ENCODE data around the gene FXYD4.

The FXYD4 gene

DNA sequence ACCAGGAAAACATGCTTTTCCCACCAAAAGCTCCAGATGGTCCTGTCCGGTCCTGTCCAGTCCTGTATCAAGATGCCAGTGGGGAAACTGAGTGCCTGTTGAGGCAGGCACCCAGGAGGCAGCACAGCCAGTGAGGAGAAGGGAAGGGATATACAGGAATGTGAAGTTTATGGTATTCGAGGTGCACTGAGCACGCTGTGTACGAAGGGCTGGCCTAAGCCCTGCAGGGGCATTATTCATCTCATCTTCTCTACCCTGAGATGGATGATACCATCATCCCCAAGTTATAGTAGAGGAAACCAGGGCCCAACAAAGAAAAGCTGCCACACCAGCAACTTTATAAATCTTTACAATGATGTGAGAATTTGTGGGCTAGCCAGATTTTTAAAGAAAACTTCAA, 23.4 kb upstream of the FXYD4 start:
- DNase-seq, result no peak

DNA sequence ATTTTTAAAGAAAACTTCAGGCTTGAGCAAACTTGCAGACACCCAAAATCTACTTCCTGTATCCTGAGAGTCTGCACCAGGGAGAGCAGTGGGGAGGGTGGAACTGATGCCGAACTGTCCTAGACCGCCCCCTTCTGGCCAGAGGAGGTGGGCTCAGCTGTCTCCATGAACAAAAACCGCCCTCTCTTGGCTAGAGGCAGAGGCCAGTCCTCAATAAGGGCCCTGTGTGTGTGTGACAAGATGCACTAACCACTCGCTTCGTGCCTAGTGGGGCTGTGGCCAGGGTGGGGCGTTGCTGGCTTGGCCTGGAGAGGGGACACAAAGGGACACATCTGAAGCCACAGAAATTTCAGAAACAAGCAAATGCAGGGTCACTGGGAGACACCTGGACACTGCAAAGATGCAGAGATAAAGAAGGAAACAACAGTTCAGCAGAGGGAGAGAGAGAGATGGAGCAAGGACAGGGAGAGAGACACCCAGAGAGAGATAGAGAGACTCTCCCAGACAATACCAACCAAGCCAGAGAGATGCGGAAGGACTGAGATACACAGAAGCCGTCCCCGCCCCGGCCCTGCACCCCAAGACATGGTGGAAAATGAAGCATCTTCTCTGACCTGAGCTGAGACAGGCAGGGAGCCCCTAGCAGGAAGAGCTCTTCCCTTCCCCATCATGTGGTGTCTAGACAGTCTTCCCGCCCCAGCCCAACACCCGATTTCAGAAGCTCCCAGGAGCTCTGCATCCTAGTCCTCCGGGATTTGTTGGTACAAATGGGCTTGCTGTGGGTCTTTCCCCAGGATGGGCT, 22.7 kb upstream of the FXYD4 start:
- peak; percentile 63 for DNase-seq

DNA sequence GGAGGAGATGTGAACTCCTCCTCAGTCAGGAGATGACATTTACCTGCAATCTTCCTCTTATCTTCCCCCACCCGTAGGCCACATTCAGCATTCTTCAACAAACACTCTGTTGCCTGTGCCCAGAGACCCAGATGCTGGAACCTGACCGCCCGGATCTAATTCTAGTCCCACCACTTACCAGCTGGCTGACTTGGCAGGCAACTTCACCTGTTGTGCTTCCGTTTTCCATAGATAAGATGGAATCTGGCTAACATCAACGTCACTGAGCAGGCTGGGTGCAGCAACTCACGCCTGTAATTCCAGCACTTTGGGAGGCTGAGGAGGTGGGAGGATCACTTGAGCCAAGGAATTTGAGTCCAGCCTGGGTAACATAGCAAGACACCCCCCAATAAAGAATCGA, 21.3 kb upstream of the FXYD4 start:
- no peak for DNase-seq

DNA sequence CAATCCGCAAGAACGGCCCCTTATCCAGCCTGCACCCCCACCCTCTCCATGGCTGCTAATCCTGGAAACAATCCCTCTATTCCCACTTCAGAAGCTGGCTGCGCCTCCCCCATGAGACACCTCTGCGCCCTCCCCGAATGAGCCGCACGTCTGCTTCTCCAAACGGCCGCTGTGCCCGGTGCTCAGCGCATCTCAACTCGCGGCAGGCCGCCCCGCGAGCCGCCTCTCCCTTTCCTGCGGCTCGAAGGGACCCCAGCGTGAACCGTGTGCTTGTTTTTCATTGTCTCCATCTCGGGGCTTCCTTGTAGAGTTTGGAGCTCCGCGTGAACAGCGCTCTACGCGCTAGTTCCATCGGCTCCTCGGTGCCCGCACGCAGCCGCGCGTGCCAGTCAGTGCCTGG, 20.8 kb upstream of the FXYD4 start:
- no peak for DNase-seq

DNA sequence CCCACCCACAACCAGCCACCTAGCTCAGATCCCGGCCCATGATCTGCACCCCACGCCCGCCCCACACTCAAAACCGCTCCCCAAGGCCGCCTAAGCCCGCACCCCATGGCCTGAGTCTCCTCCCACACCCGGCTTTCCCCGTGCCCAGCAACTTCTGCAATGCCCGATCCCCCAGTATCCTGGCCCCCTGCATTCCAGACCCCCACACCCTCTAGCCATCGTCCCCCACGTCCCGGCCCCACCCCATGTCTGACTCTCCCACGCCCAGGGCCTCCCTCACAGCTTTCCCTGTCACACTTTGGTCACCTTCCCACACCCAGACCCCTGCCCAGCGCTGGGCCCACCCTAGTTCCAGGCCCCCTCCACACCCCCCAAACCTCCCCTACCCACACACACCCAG, 20.1 kb upstream of the FXYD4 start:
- DNase-seq, result no peak

DNA sequence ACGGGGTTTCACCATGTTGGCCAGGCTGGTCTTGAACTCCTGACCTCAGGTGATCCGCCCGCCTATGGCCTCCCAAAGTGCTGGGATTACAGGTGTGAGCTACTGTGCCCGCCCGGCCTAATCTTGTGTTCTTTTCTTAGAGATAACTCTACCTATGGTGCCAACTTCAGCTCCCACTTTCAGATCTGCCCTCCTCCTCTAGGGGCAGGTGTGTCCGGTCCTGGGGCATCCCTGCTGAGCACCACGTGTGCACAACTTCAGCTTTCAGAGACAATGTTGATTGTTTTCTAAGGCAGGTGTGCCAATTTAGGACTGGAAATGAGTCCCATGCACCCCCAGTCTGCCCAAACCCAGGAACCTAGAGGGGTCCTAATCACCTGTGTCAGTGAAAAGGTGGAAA, 18.5 kb upstream of the FXYD4 start:
- DNase-seq, result no peak

DNA sequence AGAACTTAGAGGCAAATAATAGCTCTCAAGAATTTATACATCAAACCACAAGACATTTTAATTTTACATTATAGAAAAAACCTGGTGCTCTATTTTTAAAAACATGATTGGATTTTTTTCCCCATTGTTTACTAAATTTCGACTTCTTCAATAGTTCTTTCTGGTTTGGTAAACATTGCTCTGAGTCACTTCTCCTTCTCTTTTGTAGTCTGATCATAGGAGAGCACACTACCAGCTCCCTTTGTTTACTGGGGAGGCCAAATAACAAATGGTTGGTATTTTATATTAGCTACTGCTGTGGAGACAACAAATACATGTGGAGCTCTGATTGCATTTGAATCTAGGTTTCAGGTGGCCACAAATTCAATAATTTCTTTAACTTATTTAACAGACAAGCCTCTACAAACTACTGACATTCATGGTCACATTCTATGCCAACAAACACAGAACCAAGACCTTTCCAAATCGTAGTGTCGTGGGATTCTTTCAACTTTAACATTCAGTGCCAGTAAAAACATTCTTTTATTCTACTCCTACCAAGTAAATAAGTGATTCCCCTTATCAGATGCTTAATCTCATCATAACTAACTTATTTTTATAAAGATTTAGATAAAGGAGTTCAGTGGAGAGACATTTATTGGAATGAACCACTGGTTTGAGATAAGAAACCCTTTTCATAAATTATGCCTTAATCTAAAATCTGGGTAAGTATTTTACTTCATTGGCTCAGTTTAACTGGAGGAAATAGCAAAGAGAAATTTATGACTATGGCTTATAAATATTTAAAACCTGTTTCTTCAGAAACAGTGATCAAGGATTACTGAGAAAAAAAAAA, 17.7 kb upstream of the FXYD4 start:
- DNase-seq, result no peak

DNA sequence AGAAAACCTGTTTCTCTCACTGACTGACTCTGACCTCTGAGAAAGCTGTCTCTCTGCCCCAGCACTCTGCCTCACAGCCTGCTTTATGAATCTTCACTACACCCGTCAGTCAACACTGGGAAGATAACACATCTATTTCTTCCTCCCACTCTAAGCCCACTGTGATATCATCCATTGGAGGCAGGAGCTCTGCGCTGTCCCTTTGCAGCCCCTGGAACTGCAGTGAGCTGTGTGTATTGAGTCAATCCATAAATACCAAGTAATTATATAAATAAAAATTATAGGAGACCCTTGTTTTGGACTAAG, 17.2 kb upstream of the FXYD4 start:
- DNase-seq, result no peak

DNA sequence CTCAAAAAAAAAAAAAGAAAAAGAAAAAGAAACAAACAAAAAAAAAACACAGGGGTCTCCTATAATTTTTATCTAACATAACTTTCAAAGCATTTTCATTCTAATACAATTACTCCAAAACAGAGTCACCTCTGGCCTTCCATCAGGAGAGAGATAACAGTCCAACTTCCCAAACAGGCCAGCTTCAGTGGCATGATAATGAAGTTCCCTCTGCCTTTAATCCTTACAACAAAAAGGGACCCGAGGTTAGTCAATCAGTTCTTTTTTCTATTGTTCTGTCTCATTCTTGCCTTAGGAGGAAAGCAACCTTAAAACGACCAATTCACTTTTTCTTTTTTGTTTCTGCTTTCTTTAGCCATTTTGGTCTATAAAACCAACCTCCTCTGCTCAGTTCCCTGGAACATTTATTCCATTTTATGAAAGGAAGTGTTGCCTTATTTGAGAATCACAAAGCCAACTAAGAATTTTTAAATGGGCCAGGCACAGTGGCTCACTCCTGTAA, 16.5 kb upstream of the FXYD4 start:
- no peak for DNase-seq

DNA sequence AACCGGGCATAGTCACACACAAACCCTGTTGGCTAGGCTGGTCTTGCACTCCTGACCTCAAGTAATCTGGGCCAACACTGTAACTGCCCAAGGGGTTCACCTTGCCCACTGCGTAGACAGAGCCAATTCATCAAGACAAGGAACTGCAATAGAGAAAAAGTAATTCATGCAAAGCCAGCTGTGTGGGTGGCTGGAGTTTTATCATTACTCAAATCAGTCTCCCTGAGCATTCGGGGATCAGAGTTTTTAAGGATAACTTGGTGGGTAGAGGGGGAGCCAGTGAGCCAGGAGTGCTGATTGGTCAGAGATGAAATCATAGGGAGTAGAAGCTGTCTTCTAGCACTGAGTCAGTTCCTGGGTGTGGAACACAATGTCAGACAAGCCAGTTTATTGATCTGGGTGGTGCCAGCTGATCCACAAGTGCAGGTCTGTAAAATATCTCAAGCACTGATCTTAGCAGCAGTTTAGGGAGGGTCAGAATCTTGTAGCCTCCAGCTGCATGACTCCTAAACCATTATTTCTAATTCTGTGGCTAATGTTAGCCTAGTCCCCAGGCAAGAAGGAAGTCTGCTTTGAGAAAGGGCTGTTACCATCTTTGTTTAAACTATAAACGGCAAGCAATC, 15.6 kb upstream of the FXYD4 start:
- DNase-seq, result no peak

DNA sequence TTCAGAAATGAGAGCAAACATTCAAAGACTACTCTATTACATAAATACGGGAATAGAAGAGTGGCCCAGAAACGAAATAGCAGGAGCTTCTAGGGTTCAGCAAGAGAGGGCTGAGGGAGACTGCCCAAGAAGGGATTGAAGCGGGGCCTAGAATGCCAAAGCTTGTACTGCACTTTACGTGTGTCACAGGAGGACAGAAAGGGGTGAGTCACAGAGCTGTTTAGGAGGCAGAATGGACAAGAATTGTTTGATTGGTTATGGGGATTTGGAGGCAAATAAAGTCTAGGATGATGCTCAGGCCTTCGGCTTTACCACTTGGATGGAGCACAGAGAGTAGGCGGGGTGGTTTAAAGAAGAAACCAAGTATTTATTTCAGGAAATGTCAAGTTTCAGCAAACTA, 11.3 kb upstream of the FXYD4 start:
- DNase-seq, result no peak

DNA sequence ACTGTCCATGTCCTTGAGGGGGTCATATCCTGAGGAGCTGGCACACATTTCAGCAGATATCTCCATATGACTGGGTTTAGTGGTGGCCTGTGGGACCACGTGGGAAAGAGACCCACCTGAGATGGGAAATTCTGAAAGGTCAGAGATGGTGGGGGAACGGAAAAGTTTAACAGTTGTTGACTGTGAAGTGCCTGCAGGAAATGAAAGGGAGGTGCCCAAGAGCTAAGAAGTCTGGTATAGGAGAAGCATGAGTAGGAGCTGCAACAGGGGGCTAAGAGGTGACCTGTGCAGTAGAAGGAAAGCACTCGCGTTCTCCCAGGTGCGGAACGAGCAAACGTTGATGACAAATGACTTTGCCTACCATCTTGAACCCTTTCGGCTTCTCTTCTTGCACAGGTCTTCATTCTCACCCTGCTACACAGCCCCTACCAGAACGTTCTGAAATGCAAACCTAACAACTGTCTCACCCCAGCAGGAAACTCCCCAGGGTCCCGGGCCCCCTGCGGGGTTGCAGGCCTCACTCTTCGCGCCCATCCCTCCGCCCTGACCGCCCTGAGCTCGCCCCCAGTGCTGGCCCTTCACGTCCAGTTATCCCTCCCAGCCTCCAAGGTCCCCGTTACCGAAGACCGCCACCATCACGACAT, 9.8 kb upstream of the FXYD4 start:
- no peak for DNase-seq

DNA sequence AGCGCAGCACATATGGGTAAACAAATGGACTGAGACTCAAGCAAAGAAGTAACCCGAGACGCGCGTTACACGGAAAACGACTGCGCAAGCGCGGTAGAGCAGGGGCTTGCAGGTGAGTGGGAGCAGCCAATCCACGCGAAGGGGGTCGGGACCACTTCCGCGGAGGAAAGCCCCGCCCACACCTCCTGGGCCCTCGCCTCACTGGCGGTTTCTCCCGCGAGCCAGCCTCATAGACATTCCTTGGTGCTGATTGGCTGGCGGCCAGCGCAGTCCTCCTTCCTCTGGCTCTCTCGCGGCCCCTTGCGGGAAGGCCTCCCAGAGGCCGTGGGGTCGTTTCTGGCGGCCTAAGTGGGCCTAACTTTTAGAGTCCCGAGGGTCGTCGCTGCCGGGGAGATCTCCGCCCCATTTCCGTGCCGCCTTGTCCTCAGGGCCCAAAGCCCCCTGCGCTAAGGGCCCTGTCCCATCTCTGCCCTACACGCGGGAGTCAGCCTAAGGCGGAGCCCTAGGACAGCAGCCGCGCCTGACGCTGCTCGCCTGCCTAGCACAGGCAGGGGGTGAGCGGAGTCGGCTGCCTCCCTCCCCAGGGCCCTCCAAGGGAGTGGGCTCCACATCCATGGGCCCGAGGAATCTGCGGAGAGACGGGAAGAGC, 9.1 kb upstream of the FXYD4 start:
- peak; percentile 95 for DNase-seq

DNA sequence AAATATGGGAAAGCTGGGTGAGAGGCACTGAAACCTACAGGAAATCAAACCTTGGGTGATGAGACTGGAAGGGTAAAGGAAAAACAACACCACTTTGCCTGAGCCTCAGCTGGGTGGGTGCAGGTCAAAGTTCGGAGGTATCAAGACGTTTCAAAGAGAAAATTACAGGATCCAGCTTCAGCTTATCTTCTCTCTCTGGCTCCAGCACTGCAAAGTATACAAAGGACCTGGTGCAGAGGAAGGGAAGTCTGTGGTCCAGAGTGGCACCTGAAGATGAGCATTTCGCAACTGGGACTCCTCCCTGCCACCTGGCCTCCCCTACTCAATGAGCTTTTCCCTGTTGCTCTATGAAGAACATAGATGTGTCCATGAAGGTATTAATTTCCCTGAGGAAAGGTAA, 6.4 kb upstream of the FXYD4 start:
- DNase-seq, result no peak

DNA sequence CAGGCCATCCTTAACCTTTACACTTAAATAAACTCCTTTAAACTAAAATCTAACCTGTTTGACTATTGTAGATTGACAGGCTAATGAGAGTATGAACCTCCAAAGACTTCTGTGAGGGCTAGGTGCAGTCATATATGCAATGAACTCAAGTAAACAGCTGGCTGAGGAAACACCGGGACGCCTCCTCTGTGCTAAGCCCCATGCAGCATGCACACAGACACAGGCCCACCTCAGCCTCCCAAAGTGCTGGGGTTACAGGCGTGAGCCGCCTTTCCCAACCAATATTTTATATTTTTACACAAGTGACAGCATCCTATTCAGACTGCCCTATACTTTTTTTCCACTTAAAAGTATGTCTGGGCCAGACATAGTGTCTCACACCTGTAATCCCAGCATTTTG, 1.5 kb upstream of the FXYD4 start:
- no peak for DNase-seq

DNA sequence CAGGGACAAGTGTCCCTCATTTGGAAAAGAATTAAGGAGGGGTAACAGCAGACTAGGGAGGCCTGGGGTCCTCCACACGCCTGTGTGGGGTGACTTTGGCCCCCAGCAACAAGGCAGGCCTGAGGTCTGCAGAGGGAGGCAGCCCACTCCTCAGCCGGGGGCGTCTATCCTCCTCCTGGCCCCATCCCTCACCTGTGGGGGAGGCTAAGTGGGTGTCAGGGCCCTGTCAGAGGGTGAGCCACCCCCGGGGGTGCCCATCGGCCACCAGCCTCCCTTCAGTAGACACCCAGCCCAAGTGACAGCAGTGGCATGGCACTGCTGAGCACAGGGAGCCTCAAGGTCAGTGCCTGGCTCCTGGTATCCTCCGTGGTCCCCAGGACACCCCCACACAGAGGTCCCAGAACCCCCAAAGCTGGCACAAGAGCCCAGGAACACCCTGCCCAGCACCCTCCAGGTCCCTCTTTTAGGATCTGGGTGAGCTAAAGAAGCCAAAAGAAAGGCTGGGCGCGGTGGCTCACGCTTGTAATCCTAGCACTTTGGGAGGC, 693 bp upstream of the FXYD4 start:
- no peak for DNase-seq

DNA sequence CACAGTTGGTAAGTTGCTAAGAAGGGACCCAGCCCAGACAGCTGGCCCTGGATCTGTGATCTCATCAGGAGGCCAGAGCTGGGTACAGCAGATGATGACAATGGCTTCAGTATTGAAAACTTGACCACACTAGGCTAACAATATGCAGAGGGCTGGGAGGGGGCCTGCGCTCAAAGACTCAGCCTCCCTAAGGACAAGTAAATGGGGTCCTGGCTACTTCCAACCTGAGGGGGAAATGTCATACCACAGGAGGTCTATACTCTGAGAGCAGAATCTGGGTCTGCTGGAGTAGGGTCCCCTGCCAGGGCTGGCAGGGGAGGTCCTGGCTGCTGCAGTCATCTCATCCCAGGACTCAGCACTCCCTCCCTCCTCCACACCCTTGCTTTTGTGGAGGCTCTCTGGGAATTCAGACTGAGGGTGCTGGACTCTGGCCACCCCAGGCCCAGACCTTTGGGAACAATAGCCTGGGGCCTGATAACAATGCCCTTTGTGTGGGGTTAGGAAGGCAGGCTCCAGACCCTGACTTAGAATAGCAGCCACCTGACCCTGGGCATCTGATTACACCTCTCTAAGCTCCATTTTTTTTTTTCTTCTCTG, 1.4 kb downstream of the FXYD4 start:
- DNase-seq, result no peak

DNA sequence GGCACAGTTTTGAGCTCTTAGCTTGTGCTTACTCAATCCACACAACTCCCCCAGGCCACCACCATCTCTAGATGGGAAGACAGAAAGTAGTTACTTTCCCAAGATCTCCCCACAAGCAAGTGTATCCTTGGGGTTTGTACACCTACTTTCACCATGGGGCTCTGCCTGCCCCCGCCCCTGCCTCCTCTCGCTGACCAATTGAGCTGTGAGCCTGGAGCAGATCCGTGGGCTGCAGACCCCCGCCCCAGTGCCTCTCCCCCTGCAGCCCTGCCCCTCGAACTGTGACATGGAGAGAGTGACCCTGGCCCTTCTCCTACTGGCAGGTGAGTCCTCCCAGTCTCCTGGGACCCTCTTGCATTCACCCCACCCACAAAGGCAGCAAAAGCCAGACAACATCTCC, 2.0 kb downstream of the FXYD4 start:
- no peak for DNase-seq

DNA sequence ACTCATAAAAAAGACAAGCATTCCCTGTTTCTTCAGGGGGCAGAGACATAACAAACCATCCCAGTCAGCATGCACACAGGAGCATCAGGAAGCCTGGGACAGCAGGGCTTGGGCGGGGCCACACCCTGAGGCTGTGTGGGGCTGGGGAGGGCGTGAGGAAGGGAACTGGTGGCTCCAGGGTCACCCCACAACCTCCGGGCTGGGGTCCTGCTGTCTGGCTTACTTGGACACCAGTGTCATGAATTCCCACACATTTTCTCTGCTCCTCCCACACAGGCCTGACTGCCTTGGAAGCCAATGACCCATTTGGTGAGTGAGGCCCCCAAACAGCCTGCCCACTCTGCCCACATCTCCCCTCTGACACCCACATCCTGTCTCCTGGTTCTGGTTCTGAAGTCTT, 2.8 kb downstream of the FXYD4 start:
- no peak for DNase-seq

DNA sequence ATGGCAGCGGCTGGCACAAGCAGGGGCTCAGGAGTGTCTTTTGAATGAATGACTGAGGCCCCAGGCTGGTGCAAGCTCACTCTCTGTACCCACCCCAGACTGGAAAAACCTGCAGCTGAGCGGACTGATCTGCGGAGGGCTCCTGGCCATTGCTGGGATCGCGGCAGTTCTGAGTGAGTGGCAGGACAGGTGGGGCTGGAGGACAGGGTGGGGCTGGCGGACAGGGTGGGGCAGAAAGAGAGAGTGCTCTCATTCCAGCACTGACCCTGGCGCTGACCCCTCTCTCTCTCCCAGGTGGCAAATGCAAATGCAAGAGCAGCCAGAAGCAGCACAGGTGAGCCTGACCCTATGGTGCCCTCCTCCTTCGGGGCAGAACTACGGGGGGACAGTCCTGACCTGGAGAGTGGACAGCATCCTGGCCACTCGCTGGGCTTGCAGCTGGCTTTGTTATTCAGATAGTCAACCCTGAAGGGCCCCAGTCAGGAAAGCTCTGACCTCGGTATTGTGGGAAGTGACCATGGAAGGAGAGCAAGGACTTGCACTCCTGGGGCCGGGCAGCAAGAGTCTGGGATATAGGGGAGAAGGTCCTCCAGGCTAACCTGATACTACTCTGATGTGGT, 4.1 kb downstream of the FXYD4 start:
- DNase-seq, result no peak

DNA sequence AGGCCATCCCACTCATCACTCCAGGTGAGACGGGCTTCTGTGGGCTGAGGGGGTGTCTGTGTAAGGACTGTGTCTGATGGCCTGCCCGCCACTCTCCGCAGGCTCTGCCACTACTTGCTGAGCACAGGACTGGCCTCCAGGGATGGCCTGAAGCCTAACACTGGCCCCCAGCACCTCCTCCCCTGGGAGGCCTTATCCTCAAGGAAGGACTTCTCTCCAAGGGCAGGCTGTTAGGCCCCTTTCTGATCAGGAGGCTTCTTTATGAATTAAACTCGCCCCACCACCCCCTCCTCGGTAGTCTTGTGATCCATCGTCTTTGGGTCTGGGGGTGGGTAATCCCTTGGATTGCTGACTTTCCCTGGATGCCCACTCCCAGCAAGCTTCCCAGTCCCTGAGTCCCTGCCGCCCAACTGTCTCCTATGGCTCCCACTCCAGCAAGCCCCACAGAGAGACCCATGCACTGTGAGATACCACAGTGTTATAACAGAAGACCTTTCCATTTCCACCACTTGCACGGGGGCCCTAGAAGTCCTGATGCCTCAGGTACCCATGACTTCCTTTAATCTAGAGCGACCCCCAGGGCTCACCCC, 4.7 kb downstream of the FXYD4 start:
- DNase-seq, result no peak
